RWPE1 (cell line): ENCODE measurements around the gene FAF2.
"Not testable (repeated sequence)": the region's sequence is repeated elsewhere in the genome, so short reads cannot be mapped to it uniquely, and the experiment has no call there.

Source experiments
- CTCF ChIA-PET: fragments of 350-600 bp; sonication (Branson Sonifier 250); formaldehyde crosslinking; extraction: SDS; loops from one replicate; lab custom pipeline; 2021; lab: Yijun Ruan, JAX
- POLR2A ChIA-PET: fragments of 400-600 bp; formaldehyde crosslinking; extraction: SDS; loops from one replicate; lab custom pipeline; 2020; ENCODE audit warnings: antibody characterized with exemption; ENCODE audit not compliant: low non-redundant PET; lab: Yijun Ruan, JAX
- DNase-seq: peaks from one replicate; pipeline ENCODE4 v3.0.0; 2012; ENCODE audit warnings: low spot score
- H3K27ac ChIP-seq: fragments of 450-650 bp; 2 replicates; pipeline ENCODE4 v1.5.1; 2017
- CTCF ChIP-seq: fragments of 450-650 bp; conservative IDR thresholded peaks from 2 replicates; pipeline ENCODE4 v1.5.1; 2017; ENCODE audit warnings: low read depth, mild to moderate bottlenecking

Gene FAF2

DNA sequence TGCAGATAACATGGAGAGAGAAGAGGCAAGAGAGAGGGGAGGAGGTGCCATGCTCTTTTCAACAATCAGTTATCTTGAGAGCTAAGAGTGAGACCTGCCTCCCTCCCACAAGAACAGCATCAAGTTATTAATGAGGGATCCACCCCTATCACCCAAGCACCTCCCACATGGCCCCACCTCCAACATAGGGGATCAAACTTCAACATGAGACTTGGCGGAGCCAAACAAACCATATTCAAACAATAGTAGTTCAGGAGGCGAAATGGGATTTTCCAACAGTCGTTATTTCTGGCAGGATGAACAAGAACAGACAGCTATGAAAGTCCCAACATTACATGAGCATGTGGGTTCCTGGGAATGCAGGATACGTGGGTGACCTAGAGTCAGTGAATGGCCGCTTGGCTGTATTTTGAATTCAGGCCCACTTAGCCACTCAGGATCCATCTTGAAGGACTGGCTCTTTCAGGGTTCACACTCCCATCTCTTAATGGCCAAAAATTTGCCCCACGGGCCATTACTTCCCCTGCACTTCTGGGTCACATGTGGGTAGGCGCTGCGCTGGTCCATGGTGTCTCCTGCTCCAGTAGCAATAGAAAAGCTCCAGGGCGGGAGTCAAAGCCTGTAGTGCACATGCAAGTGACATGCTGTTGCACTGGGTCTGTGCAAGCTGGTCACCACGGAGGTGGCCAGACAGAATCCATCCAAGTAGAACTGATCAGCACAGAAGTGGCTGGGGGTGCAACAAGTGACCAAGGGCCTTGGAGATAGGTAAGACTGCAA is 7.1 kb upstream of the FAF2 start:
- H3K27ac ChIP-seq = no peak overlapping the region
- ChIA-PET CTCF (no interaction called here), POLR2A (no interaction called here)
- no peak for TF ChIP-seq CTCF
- DNase-seq = no peak

- TF ChIP-seq CTCF = no peak
- ChIA-PET POLR2A (no interaction called here), CTCF (interaction anchor here (1.1 kb wide), 1 partner anchor 53 kb away, joined by 3 read pairs; the partner anchor contains the start of genes HIGD2A and NOP16)
- no peak for DNase-seq
- H3K27ac ChIP-seq = no peak overlapping the region
These were observed 6.3 kb upstream of the FAF2 start for GRCh38 chr5:176441921-176442323.

- CTCF ChIA-PET = interaction anchor here (1.1 kb wide), 1 partner anchor 54 kb away, joined by 3 read pairs; the partner anchor contains the start of genes HIGD2A and NOP16
- DNase-seq, POLR2A ChIA-PET, H3K27ac ChIP-seq: not testable (repeated sequence)
These were observed 5.3 kb upstream of the FAF2 start for GRCh38 chr5:176442911-176443310.

- H3K27ac ChIP-seq = no peak overlapping the region
- TF ChIP-seq CTCF = no peak
- POLR2A ChIA-PET = interaction anchor here (0.6 kb wide), 1 partner anchor 24 kb away, joined by 6 read pairs; no protein-coding TSS in a partner anchor
- no peak for DNase-seq
- CTCF ChIA-PET = no interaction called here
These were observed 3.4 kb upstream of the FAF2 start for GRCh38 chr5:176444742-176445141.

GRCh38 chr5:176446028-176446665 is 2.0 kb upstream of the FAF2 start:
- ChIA-PET POLR2A (no interaction called here), CTCF (interaction anchor here (2.8 kb wide), 1 partner anchor 29 kb away, joined by 31 read pairs; the partner anchor contains the start of gene CLTB)
- TF ChIP-seq CTCF = no peak
- no peak for DNase-seq
- peak overlapping the region; percentile 97 for H3K27ac ChIP-seq

- POLR2A ChIA-PET = interaction anchor here (1.0 to 1.3 kb wide), 2 partner anchors 29 to 97 kb away, joined by 3 to 5 read pairs; no protein-coding TSS in a partner anchor
- H3K27ac ChIP-seq = peak overlapping the region; percentile 97
- no peak for TF ChIP-seq CTCF
- CTCF ChIA-PET = interaction anchor here (0.6 to 2.8 kb wide), 18 partner anchors 12 to 1002 kb away, joined by 3 to 31 read pairs (median 3); partner anchors contain the start of gene CLTB
- no peak for DNase-seq
These were observed 1.1 kb upstream of the FAF2 start for GRCh38 chr5:176446884-176447590.
